ENCODE measurements around the gene LYAR.
"Not testable (repeated sequence)": the region's sequence is repeated elsewhere in the genome, so short reads cannot be mapped to it uniquely, and the experiment has no call there.

DNA sequence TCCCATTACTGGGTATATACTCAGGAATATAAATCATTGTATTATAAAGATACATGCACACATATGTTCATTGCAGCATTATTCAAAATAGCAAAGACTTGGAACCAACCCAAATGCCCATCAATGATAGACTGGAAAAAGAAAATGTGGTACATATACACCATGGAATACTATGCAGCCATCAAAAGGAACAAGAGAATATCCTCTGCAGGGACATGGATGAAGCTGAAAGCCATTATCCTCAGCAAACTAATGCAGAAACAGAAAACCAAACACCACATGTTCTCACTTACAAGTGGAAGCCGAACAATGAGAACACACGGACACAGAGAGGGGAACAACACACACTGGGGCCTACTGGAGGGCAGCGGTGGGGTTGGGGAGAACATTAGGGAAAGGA is 32.2 kb downstream of the LYAR start:
- TF ChIP-seq, protein P1, sequence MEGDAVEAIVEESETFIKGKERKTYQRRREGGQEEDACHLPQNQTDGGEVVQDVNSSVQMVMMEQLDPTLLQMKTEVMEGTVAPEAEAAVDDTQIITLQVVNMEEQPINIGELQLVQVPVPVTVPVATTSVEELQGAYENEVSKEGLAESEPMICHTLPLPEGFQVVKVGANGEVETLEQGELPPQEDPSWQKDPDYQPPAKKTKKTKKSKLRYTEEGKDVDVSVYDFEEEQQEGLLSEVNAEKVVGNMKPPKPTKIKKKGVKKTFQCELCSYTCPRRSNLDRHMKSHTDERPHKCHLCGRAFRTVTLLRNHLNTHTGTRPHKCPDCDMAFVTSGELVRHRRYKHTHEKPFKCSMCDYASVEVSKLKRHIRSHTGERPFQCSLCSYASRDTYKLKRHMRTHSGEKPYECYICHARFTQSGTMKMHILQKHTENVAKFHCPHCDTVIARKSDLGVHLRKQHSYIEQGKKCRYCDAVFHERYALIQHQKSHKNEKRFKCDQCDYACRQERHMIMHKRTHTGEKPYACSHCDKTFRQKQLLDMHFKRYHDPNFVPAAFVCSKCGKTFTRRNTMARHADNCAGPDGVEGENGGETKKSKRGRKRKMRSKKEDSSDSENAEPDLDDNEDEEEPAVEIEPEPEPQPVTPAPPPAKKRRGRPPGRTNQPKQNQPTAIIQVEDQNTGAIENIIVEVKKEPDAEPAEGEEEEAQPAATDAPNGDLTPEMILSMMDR (IDR thresholded peaks at IDR 0.05): not testable (repeated sequence)
- TF ChIP-seq POLR2AphosphoS5 (IDR thresholded peaks at IDR 0.05): not testable (repeated sequence)
